ENCODE measurements around the gene LGALS7B. TPM values are rescaled to one million over a fixed set of nuclear protein-coding genes. Genes with fewer than 3 reads are reported as not detected.
"Not testable (repeated sequence)": the region's sequence is repeated elsewhere in the genome, so short reads cannot be mapped to it uniquely, and the experiment has no call there.

The LGALS7B gene
- total and polyA plus RNA-seq, 2 donors (not counting 1 experiment from before 2014, with no cell fraction given), result not detected

DNA sequence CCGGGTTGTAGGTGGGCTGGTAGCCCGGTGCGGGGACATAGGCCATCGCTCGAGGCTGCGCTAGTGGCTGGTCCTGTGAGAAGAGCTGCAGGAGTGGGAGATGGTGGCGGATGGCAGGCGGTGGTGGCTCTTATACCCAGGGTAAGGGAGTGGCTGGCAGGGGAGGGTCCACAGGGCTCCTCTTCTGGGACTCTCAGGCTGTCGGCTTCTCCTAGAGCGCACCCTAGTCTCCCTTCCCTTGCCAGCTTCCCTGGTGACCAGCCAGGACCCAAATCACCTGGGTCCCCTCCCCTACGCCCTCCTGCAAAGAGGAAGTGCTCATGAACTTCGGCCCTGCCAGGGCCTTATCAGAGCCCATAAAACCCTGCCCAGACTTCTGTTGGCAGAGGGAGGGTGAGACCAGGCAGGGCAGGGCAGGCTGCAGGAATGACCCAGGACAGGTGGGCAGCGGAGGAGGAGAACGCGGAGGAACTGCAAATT, 23.9 kb downstream of the LGALS7B start, which contains the start of gene LGALS4:
Gene LGALS4 (minus strand): TSS at position 105 of the 480 bp plus-strand sequence. CDS start 59 bp downstream, at position 46.
- no peak within 1 kb of the TSS for H3K4me3 ChIP-seq (ENCODE audit: control extremely low read depth in 1 of 5, extremely low read depth in 1 of 5, insufficient read depth in 1 of 5, low read depth in 2 of 5, low read length in 4 of 5)
- H2AFZ ChIP-seq (ENCODE audit: insufficient read depth, low read depth, low read length, poor library complexity, severe bottlenecking), result no peak within 1 kb of the TSS
- H3K4me1 ChIP-seq (ENCODE audit: control insufficient read depth in 2 of 2, insufficient read depth in 2 of 2, low read length in 2 of 2), result no peaks in the 10 kb centered on the region
- H3K27me3 Mint-ChIP-seq, result no peaks in the 10 kb centered on the region
- no peak within 1 kb of the TSS for H3K4me2 ChIP-seq (replicated peaks; ENCODE audit: low read depth, low read length, poor library complexity, severe bottlenecking)
- no peaks in the 10 kb centered on the region for H3K79me2 ChIP-seq (ENCODE audit: control insufficient read depth, insufficient read depth, low read length)
- H3K27me3 ChIP-seq (replicated peaks in 1 of 4; ENCODE audit: control extremely low read depth in 1 of 4, control insufficient read depth in 3 of 4, insufficient read depth in 4 of 4, low read length in 3 of 4), result no peaks in the 10 kb centered on the region
- H3K4me3 Mint-ChIP-seq, result no peak within 1 kb of the TSS
- ChIA-PET CTCF (interaction anchor here (1.8 kb wide), 1 partner anchor 75 kb away, joined by 5 read pairs; no protein-coding TSS in a partner anchor), POLR2A (no interaction called here)
- no peaks in the 10 kb centered on the region for H3K9me3 ChIP-seq (ENCODE audit: control extremely low read depth in 1 of 3, control insufficient read depth in 2 of 3, insufficient read depth in 1 of 3, low read length in 2 of 3)
- H3K27ac ChIP-seq (ENCODE audit: low read length in 2 of 2), result no peak within 1 kb of the TSS
- H3K9ac ChIP-seq (ENCODE audit: low read length), result no peak within 1 kb of the TSS
- no peak for TF ChIP-seq EZH2 (IDR thresholded peaks at IDR 0.05; ENCODE audit: borderline replicate concordance, insufficient read depth, low read depth, low read length, poor library complexity, severe bottlenecking)
- TF ChIP-seq, protein P1, sequence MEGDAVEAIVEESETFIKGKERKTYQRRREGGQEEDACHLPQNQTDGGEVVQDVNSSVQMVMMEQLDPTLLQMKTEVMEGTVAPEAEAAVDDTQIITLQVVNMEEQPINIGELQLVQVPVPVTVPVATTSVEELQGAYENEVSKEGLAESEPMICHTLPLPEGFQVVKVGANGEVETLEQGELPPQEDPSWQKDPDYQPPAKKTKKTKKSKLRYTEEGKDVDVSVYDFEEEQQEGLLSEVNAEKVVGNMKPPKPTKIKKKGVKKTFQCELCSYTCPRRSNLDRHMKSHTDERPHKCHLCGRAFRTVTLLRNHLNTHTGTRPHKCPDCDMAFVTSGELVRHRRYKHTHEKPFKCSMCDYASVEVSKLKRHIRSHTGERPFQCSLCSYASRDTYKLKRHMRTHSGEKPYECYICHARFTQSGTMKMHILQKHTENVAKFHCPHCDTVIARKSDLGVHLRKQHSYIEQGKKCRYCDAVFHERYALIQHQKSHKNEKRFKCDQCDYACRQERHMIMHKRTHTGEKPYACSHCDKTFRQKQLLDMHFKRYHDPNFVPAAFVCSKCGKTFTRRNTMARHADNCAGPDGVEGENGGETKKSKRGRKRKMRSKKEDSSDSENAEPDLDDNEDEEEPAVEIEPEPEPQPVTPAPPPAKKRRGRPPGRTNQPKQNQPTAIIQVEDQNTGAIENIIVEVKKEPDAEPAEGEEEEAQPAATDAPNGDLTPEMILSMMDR (IDR thresholded peaks at IDR 0.05), result no peak
- intact Hi-C loops (cut with micrococcal nuclease), result no loop called here
- H3K9me3 Mint-ChIP-seq (ENCODE audit: insufficient read depth), result no peaks in the 10 kb centered on the region
- ATAC-seq (ENCODE audit: low read depth) (no peak), DNase-seq (no peak)
- peak within 1 kb of the TSS; percentile 32 for H3K27ac Mint-ChIP-seq
- WGBS (ENCODE audit: insufficient coverage), result 91% methylated on average over 13 of the region's 15 CpGs
- H3K4me1 Mint-ChIP-seq, result no peaks in the 10 kb centered on the region
- H4K20me1 ChIP-seq (ENCODE audit: control insufficient read depth, insufficient read depth, low read length, poor library complexity, severe bottlenecking), result peaks cover 6% of the 10 kb centered on the region
- peaks cover 0 to 30% of the 10 kb centered on the region in 2 experiments for H3K36me3 ChIP-seq (replicated peaks in 1 of 2; ENCODE audit: control extremely low read depth in 1 of 2, control insufficient read depth in 1 of 2, extremely low read depth in 1 of 2, insufficient read depth in 2 of 2, low read length in 1 of 2)

GRCh38 chr19:38813323-38813722, 24.3 kb downstream of the LGALS7B start:
- H3K4me3 Mint-ChIP-seq, result no peak overlapping the region
- H3K27ac Mint-ChIP-seq, result no peak overlapping the region
- no peak overlapping the region for H2AFZ ChIP-seq (ENCODE audit: insufficient read depth, low read depth, low read length, poor library complexity, severe bottlenecking)
- H3K27me3 Mint-ChIP-seq, result no peaks in the 10 kb centered on the region
- H3K9me3 ChIP-seq (ENCODE audit: control extremely low read depth in 1 of 3, control insufficient read depth in 2 of 3, insufficient read depth in 1 of 3, low read length in 2 of 3), result no peaks in the 10 kb centered on the region
- no peaks in the 10 kb centered on the region for H3K9me3 Mint-ChIP-seq (ENCODE audit: insufficient read depth)
- no peaks in the 10 kb centered on the region for H3K27me3 ChIP-seq (replicated peaks in 1 of 4; ENCODE audit: control extremely low read depth in 1 of 4, control insufficient read depth in 3 of 4, insufficient read depth in 4 of 4, low read length in 3 of 4)
- H3K9ac ChIP-seq (ENCODE audit: low read length), result no peak overlapping the region
- ATAC-seq (ENCODE audit: low read depth) (no peak), DNase-seq (no peak)
- intact Hi-C loops (cut with micrococcal nuclease), result no loop called here
- no peak overlapping the region for H3K27ac ChIP-seq (ENCODE audit: low read length in 2 of 2)
- H3K79me2 ChIP-seq (ENCODE audit: control insufficient read depth, insufficient read depth, low read length), result no peaks in the 10 kb centered on the region
- POLR2A ChIA-PET, result no interaction called here
- no peaks in the 10 kb centered on the region for H3K4me1 Mint-ChIP-seq
- no peak overlapping the region for H3K4me3 ChIP-seq (ENCODE audit: control extremely low read depth in 1 of 5, extremely low read depth in 1 of 5, insufficient read depth in 1 of 5, low read depth in 2 of 5, low read length in 4 of 5)
- no peak overlapping the region for H3K4me2 ChIP-seq (replicated peaks; ENCODE audit: low read depth, low read length, poor library complexity, severe bottlenecking)
- H4K20me1 ChIP-seq (ENCODE audit: control insufficient read depth, insufficient read depth, low read length, poor library complexity, severe bottlenecking), result peaks cover 7% of the 10 kb centered on the region
- WGBS (ENCODE audit: insufficient coverage), result no CpG with 5 or more reads among the region's 6 CpGs
- TF ChIP-seq, protein P1 (IDR thresholded peaks at IDR 0.05), result no peak
- TF ChIP-seq EZH2 (IDR thresholded peaks at IDR 0.05; ENCODE audit: borderline replicate concordance, insufficient read depth, low read depth, low read length, poor library complexity, severe bottlenecking), result no peak
- peaks cover 0 to 35% of the 10 kb centered on the region in 2 experiments for H3K36me3 ChIP-seq (replicated peaks in 1 of 2; ENCODE audit: control extremely low read depth in 1 of 2, control insufficient read depth in 1 of 2, extremely low read depth in 1 of 2, insufficient read depth in 2 of 2, low read length in 1 of 2)
- H3K4me1 ChIP-seq (ENCODE audit: control insufficient read depth in 2 of 2, insufficient read depth in 2 of 2, low read length in 2 of 2), result no peaks in the 10 kb centered on the region
- CTCF ChIA-PET, result interaction anchor here (0.9 to 1.8 kb wide), 2 partner anchors 11 to 74 kb away, joined by 4 to 5 read pairs; no protein-coding TSS in a partner anchor

- H3K4me1 Mint-ChIP-seq; H3K9me3 ChIP-seq (ENCODE audit: control extremely low read depth in 1 of 3, control insufficient read depth in 2 of 3, insufficient read depth in 1 of 3, low read length in 2 of 3); DNase-seq; H3K27ac ChIP-seq (ENCODE audit: low read length in 2 of 2); H3K79me2 ChIP-seq (ENCODE audit: control insufficient read depth, insufficient read depth, low read length); H3K27me3 Mint-ChIP-seq; H3K9me3 Mint-ChIP-seq (ENCODE audit: insufficient read depth); H2AFZ ChIP-seq (ENCODE audit: insufficient read depth, low read depth, low read length, poor library complexity, severe bottlenecking); intact Hi-C loops (cut with micrococcal nuclease); H3K9ac ChIP-seq (ENCODE audit: low read length); H3K27ac Mint-ChIP-seq; H3K27me3 ChIP-seq (replicated peaks in 1 of 4; ENCODE audit: control extremely low read depth in 1 of 4, control insufficient read depth in 3 of 4, insufficient read depth in 4 of 4, low read length in 3 of 4); H3K4me2 ChIP-seq (replicated peaks; ENCODE audit: low read depth, low read length, poor library complexity, severe bottlenecking); H3K4me3 ChIP-seq (ENCODE audit: control extremely low read depth in 1 of 5, extremely low read depth in 1 of 5, insufficient read depth in 1 of 5, low read depth in 2 of 5, low read length in 4 of 5); ATAC-seq (ENCODE audit: low read depth); H3K4me1 ChIP-seq (ENCODE audit: control insufficient read depth in 2 of 2, insufficient read depth in 2 of 2, low read length in 2 of 2); H3K4me3 Mint-ChIP-seq: not testable (repeated sequence)
- ChIA-PET POLR2A (interaction anchor here (0.6 kb wide), 1 partner anchor 602 kb away, joined by 3 read pairs; no protein-coding TSS in a partner anchor), CTCF (interaction anchor here (0.9 to 1.8 kb wide), 2 partner anchors 12 to 74 kb away, joined by 4 to 5 read pairs; no protein-coding TSS in a partner anchor)
- Histone ChIP-seq H3K36me3 (replicated peaks in 1 of 2; ENCODE audit: control extremely low read depth in 1 of 2, control insufficient read depth in 1 of 2, extremely low read depth in 1 of 2, insufficient read depth in 2 of 2, low read length in 1 of 2) (peaks cover 0 to 35% of the 10 kb centered on the region in 2 experiments), H4K20me1 (ENCODE audit: control insufficient read depth, insufficient read depth, low read length, poor library complexity, severe bottlenecking) (peaks cover 10% of the 10 kb centered on the region)
- WGBS (ENCODE audit: insufficient coverage), result no CpG with 5 or more reads among the region's 2 CpGs
These were observed 24.9 kb downstream of the LGALS7B start for GRCh38 chr19:38813932-38814331.

All from B cell (primary cell).